ENCODE results near the gene AK4.

Gene AK4

DNA sequence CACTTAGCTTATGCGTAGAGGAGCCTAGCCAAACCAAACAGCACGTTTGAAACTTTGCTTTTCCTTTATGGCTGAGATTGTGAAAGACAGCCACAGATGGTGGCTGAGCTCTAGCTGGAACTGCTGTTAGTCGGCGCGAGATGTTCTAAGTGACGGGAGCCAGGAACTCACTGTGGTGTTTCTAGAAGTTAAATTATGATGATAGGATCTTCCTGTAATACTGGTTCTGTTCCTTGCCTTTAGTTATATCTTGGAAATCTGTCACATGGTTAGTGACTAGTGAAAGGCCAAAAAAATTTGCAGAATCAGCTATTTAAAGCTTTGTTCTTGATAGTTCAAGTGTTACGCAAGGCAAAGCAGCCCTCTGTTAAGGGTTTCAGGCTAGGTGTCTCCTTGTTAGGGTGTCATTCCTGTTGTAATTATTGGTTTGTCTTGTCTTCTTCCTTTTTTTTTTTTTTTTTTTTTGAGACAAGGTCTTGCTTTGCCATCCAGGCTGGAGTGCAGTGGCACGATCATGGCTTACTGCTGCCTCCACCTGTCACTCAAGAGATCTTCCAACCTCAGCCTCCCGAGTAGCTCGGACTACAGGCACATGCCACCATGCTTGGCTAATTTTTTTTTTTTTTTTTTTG is 22.6 kb downstream of the AK4 start:
- Histone ChIP-seq H3K27ac (no peak overlapping the region), H2AFZ (ENCODE audit: low read depth) (no peak overlapping the region), H3K4me2 (no peak overlapping the region), H3K36me3 (ENCODE audit: insufficient read depth) (no peaks in the 10 kb centered on the region), H3K4me1 (ENCODE audit: low read depth, poor library complexity, severe bottlenecking) (peaks cover 10% of the 10 kb centered on the region), H4K20me1 (ENCODE audit: insufficient read depth) (no peaks in the 10 kb centered on the region), H3K79me2 (ENCODE audit: insufficient read depth, low read depth) (no peaks in the 10 kb centered on the region), H3K4me3 (IDR thresholded peaks at IDR 0.05; ENCODE audit: insufficient read depth, low read depth, low read length) (no peak overlapping the region), H3K9ac (no peak overlapping the region), H3K27me3 (ENCODE audit: insufficient read depth, low read depth) (peaks cover 5% of the 10 kb centered on the region; the same call in 1 of the 2 replicates)
- TF ChIP-seq, protein P1, sequence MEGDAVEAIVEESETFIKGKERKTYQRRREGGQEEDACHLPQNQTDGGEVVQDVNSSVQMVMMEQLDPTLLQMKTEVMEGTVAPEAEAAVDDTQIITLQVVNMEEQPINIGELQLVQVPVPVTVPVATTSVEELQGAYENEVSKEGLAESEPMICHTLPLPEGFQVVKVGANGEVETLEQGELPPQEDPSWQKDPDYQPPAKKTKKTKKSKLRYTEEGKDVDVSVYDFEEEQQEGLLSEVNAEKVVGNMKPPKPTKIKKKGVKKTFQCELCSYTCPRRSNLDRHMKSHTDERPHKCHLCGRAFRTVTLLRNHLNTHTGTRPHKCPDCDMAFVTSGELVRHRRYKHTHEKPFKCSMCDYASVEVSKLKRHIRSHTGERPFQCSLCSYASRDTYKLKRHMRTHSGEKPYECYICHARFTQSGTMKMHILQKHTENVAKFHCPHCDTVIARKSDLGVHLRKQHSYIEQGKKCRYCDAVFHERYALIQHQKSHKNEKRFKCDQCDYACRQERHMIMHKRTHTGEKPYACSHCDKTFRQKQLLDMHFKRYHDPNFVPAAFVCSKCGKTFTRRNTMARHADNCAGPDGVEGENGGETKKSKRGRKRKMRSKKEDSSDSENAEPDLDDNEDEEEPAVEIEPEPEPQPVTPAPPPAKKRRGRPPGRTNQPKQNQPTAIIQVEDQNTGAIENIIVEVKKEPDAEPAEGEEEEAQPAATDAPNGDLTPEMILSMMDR (conservative IDR thresholded peaks at IDR 0.05; ENCODE audit: low read depth, low read length), result no peak

DNA sequence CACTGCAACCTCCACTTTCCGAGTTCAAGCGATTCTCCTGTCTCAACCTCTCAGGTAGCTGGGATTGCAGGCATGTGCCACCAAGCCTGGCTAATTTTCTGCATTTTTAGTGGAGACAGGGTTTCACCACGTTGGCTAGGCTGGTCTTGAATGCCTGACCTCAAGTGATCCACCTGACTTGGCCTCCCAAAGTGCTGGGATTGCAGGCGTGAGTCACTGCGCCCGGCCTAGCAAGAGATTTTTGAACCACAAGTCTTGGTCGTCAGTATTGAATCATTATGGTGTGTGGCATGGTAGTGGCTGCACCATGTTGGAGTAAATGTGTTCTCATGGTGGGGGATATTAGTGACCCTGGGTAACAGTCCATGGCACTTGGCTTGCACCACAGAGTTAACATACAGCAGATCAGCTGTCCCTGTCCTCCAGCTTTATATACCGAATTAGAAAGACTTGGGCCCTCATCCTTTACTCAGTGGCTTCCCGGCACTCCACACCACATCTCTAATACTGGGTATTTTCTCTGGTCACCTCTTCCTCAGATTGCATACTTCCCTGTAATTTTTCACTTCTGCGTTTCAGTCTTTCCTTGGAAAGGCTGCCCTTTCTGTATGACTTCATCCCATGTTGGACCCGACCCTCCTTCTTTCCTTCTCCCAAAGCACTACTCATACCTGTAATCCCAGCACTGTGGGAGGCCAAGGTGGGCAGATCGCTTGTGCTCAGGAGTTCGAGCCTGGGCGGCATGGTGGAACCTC is 25.1 kb downstream of the AK4 start:
- no peaks in the 10 kb centered on the region for H3K36me3 ChIP-seq (ENCODE audit: insufficient read depth)
- H3K27ac ChIP-seq, result no peak overlapping the region
- H3K4me1 ChIP-seq (ENCODE audit: low read depth, poor library complexity, severe bottlenecking), result peaks cover 10% of the 10 kb centered on the region
- no peaks in the 10 kb centered on the region for H3K79me2 ChIP-seq (ENCODE audit: insufficient read depth, low read depth)
- no peak overlapping the region for H3K4me3 ChIP-seq (IDR thresholded peaks at IDR 0.05; ENCODE audit: insufficient read depth, low read depth, low read length)
- H3K4me2 ChIP-seq, result no peak overlapping the region
- TF ChIP-seq, protein P1 (conservative IDR thresholded peaks at IDR 0.05; ENCODE audit: low read depth, low read length), result no peak
- no peak overlapping the region for H3K9ac ChIP-seq
- no peaks in the 10 kb centered on the region for H4K20me1 ChIP-seq (ENCODE audit: insufficient read depth)
- H2AFZ ChIP-seq (ENCODE audit: low read depth), result no peak overlapping the region
- peaks cover 5% of the 10 kb centered on the region; the same call in 1 of the 2 replicates for H3K27me3 ChIP-seq (ENCODE audit: insufficient read depth, low read depth)

DNA sequence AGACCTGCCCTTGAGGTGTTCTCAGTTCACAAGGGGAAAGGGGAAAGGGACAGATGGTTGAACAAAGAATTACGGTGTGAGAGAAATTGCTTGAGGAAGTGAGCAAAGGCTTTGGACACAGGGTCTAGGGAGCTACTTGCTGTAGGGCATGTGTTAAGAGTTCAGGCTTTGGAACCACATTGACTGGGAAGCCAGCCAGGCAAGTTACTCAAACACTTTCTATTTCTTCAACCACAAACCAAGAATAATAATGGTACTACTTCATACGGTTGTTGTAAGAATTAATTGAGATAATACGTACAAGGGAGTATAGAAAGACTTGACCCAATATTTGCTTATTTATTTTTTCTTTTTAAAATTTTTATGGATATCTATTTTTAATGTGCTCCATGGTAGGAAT is 26.6 kb downstream of the AK4 start:
- Histone ChIP-seq H3K4me2 (no peak overlapping the region), H3K9ac (no peak overlapping the region), H3K4me1 (ENCODE audit: low read depth, poor library complexity, severe bottlenecking) (peaks cover 10% of the 10 kb centered on the region), H3K4me3 (IDR thresholded peaks at IDR 0.05; ENCODE audit: insufficient read depth, low read depth, low read length) (no peak overlapping the region), H4K20me1 (ENCODE audit: insufficient read depth) (no peaks in the 10 kb centered on the region), H2AFZ (ENCODE audit: low read depth) (no peak overlapping the region), H3K27ac (no peak overlapping the region), H3K27me3 (ENCODE audit: insufficient read depth, low read depth) (peaks cover 5% of the 10 kb centered on the region; the same call in 1 of the 2 replicates), H3K79me2 (ENCODE audit: insufficient read depth, low read depth) (no peaks in the 10 kb centered on the region), H3K36me3 (ENCODE audit: insufficient read depth) (no peaks in the 10 kb centered on the region)
- TF ChIP-seq, protein P1 (conservative IDR thresholded peaks at IDR 0.05; ENCODE audit: low read depth, low read length), result no peak

DNA sequence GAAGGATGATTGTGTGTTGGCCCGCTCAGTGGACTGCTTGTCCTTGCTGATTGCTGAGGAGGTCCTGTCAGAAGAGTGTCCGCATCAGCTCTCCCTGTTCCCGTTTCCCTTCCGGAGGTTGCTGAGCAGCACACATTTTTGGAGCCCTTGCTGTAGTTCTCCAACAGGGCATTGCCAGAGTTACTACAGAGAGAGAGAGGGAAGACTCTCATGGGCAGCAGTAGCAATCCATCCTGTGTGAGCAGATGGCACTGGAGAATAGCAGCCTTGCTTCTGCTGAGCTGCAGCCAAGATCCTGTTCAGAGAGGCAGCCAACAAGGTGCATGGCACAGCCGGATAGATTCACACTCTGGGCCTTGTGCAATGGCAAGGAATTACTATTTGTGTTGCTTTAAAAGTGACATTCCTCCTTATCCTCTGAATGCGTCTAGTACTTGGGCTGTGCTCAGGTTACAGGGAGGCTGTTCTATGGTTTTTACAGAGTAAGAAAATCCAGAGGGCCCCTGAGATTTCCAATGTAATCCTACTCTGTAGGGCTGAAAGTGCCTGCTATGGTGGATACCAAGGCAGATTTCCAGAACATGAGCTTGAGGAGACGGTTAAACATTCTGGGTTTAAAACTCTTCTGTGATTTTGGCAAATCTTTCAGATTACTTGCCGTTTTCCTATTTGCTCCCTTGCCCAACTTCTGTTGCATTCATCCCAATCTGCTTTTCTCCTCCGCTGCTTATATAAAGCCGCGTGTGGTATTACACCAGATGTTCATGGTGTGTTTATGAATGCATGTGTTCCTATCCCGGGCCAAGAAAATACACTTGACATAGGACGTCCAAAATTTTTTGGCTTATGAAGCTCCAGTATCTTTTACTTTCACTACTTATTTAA is 27.4 kb downstream of the AK4 start:
- H3K9ac ChIP-seq, result no peak overlapping the region

More for the DNA sequence above, 27.4 kb downstream of the AK4 start:
- H3K4me2 ChIP-seq, result no peak overlapping the region
- no peak overlapping the region for H2AFZ ChIP-seq (ENCODE audit: low read depth)
- no peaks in the 10 kb centered on the region for H4K20me1 ChIP-seq (ENCODE audit: insufficient read depth)
- no peak overlapping the region for H3K4me3 ChIP-seq (IDR thresholded peaks at IDR 0.05; ENCODE audit: insufficient read depth, low read depth, low read length)
- H3K27ac ChIP-seq, result no peak overlapping the region
- H3K79me2 ChIP-seq (ENCODE audit: insufficient read depth, low read depth), result no peaks in the 10 kb centered on the region
- TF ChIP-seq, protein P1 (conservative IDR thresholded peaks at IDR 0.05; ENCODE audit: low read depth, low read length), result no peak
- H3K36me3 ChIP-seq (ENCODE audit: insufficient read depth), result no peaks in the 10 kb centered on the region
- peaks cover 10% of the 10 kb centered on the region for H3K4me1 ChIP-seq (ENCODE audit: low read depth, poor library complexity, severe bottlenecking)
- H3K27me3 ChIP-seq (ENCODE audit: insufficient read depth, low read depth), result peaks cover 5% of the 10 kb centered on the region; the same call in 1 of the 2 replicates
